HUES48 (cell line): ENCODE data around the gene TYR.
"Not testable (repeated sequence)": the region's sequence is repeated elsewhere in the genome, so short reads cannot be mapped to it uniquely, and the experiment has no call there.

Experiments
- H3K27ac ChIP-seq: one replicate; pipeline ENCODE4 v1.7.0; 2013; ENCODE audit warnings: low read depth, low read length, inconsistent platforms
- H3K27me3 ChIP-seq: 2 replicates; pipeline ENCODE4 v1.6.1; 2013; ENCODE audit warnings: mild to moderate bottlenecking, low read length; ENCODE audit not compliant: control insufficient read depth, insufficient read depth
- H3K36me3 ChIP-seq: 2 replicates; pipeline ENCODE4 v1.6.1; 2013; ENCODE audit warnings: low read length; ENCODE audit not compliant: control insufficient read depth, insufficient read depth
- H3K4me1 ChIP-seq: 2 replicates; pipeline ENCODE4 v1.6.1; 2013; ENCODE audit warnings: mild to moderate bottlenecking, low read length; ENCODE audit not compliant: control insufficient read depth, insufficient read depth
- H3K4me3 ChIP-seq: 2 replicates; pipeline ENCODE4 v1.5.1; 2013; ENCODE audit warnings: mild to moderate bottlenecking, low read depth, low read length
- H3K9ac ChIP-seq: 2 replicates; pipeline ENCODE4 v1.6.1; 2013; ENCODE audit warnings: mild to moderate bottlenecking, low read depth, low read length, moderate library complexity
- H3K9me3 ChIP-seq: 2 replicates; pipeline ENCODE4 v1.6.1; 2013; ENCODE audit warnings: low read length; ENCODE audit not compliant: control insufficient read depth, insufficient read depth

TYR gene

DNA sequence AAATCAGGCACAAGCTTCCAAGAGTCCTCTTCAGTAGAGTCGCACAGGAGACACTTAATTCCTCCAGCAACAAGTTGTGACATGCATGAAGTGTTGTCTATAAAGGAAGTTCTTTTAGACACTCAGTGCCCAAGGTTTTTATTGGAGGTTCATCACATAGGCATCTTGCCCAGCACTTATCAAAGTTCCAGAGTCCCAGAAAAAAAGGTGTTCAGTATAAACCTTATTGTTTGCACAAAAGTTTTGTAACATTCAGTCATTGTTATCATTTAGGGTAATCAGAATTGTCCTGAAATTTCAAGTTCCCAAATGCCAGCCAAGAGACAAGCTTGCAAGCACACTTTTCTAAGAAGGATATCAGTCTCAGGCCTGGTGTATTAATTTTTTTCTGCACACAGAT is 130.6 kb downstream of the TYR start:
- not testable (repeated sequence) for H3K4me3 ChIP-seq, H3K27me3 ChIP-seq, H3K9me3 ChIP-seq, H3K9ac ChIP-seq, H3K27ac ChIP-seq, H3K36me3 ChIP-seq, H3K4me1 ChIP-seq

DNA sequence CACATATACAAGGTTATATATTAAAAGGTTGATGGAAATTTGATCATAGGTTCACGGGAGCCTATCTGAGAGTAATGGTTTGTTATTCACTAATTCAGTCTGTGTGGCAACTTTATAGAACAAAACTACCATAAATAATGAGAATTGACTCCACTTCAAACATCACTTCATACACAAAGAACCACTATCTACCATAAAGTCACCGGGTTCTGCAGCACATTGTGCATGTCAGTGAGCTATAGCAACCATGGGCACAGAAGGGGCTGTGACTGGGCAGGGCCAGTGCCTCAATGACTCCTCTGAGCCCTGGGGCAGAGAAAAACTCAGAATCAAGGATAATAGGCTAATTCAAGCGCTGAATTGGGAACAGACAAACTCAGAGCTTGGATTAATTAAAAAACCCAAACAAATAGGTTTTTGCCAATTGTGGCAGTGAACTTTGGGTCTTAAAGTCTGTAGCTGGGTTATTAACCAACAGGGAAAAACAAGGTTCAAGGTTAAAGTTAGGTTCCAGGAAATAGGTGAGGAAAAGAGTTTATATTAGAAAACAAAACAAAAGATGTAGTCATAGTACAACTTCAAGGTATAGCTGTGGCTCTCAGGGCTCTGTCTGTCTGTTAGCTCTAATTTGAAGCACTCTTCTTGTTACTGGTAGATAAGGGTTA is 131.8 kb downstream of the TYR start:
- not testable (repeated sequence) for H3K9me3 ChIP-seq, H3K27me3 ChIP-seq, H3K36me3 ChIP-seq, H3K4me1 ChIP-seq, H3K4me3 ChIP-seq, H3K9ac ChIP-seq, H3K27ac ChIP-seq

DNA sequence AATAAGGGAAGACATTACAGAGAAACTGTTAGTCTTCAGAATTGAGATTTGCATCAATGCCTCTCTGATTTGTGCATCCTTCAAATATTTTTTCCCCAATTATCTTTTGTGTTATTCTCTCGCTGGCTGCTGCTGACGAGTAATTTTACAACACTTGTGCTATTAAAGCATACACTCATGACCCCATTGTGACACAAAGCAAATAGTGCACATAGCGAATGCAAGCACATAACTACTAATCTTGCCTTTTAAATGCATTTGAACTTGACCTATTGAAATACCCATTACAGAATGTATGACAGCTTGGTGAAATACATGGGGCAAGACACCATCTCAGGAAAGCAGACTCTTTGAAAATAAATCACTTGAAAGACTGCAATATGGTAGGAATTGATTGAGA is 132.9 kb downstream of the TYR start:
- not testable (repeated sequence) for H3K9me3 ChIP-seq, H3K4me1 ChIP-seq, H3K4me3 ChIP-seq, H3K9ac ChIP-seq, H3K27ac ChIP-seq, H3K36me3 ChIP-seq, H3K27me3 ChIP-seq

DNA sequence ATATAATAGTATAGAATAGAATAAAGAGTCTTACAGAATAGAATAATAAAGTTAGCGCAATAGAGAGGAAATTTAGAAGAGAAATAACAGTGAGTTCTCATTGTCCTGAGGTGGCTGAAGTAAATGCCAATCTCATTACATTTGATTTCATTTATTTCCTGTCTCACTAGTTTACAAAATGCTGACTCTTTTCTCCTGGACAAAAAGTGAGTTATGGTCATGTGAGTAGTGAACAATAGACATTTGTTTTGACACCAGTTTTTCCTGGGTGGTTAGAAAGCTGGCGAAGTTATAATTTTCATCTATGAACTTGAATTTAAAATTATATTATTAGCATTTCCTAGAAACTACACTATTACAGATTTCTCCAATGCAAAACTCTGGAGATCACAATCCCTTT is 143.7 kb downstream of the TYR start:
- Histone ChIP-seq H3K4me3 (no peak overlapping the region), H3K9ac (no peak overlapping the region), H3K36me3 (no peaks in the 10 kb centered on the region), H3K9me3 (no peaks in the 10 kb centered on the region; the same call in 1 of the 2 replicates), H3K27ac (no peak overlapping the region), H3K27me3 (no peaks in the 10 kb centered on the region), H3K4me1 (no peaks in the 10 kb centered on the region)

DNA sequence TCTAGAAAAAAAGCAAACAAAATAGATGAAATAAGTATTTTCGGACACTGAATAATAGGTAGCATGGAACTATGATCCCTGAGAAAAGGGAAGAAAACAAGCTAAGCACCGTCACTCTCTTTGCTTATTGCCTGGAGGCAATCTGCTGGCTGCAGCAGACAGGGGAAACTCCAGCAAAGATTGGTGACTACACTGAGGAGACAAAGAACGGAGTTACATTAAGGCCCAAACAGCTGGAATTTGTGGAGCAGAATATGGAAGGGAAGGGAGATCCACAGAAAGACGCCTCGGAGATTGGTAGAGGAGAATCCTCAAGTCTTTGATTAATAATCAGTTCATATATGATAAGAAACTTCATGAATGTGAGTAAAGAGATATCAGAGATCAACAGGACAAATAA is 150.2 kb downstream of the TYR start:
- Histone ChIP-seq H3K27me3 (no peaks in the 10 kb centered on the region), H3K36me3 (no peaks in the 10 kb centered on the region), H3K9ac (no peak overlapping the region), H3K9me3 (no peaks in the 10 kb centered on the region), H3K4me3 (no peak overlapping the region), H3K4me1 (peaks cover 13% of the 10 kb centered on the region), H3K27ac (no peak overlapping the region)

DNA sequence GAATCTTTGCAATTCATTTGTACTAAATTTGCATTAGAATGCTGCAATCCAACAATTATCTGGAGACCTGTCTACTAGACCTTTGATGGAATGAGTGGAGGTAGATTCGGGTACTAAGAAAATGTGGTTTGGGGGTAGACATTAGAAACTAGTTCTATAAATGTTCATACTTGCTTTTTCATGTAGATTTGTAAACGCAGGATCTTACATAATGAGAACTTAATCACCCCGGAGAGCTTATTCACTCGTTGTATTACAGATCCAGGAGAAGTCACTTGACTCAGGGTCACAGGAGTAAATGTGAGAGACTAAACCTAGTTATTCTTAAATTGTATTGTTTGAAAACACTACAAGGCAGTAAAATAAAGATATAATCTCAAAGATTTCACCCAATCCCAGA is 154.3 kb downstream of the TYR start:
- Histone ChIP-seq H3K4me3 (peak overlapping the region; percentile 21; the same call in 1 of the 2 replicates), H3K4me1 (peaks cover 24% of the 10 kb centered on the region)
- H3K27me3 ChIP-seq, H3K36me3 ChIP-seq, H3K27ac ChIP-seq, H3K9ac ChIP-seq, H3K9me3 ChIP-seq: not testable (repeated sequence)

DNA sequence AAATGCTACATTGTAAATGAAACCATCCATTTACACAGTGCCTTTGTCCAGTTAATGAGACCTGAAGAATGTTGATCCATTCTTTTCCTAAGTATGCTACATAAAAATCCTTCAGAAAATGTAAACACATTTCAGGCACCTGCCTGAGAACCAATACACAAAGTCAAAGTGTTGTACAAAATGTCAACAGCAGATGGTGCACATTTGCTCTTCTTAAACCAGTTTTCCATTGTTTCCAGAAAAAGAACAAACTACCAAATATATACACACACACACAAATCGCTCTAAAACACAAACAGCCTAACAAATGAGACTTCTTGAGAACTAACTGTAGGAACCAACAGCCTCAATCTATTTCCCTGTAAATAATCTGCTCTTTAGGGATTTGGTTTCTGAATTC is 156.0 kb downstream of the TYR start:
- H3K9me3 ChIP-seq, H3K27ac ChIP-seq, H3K9ac ChIP-seq, H3K36me3 ChIP-seq, H3K27me3 ChIP-seq, H3K4me3 ChIP-seq: not testable (repeated sequence)
- peaks cover 19% of the 10 kb centered on the region for H3K4me1 ChIP-seq

DNA sequence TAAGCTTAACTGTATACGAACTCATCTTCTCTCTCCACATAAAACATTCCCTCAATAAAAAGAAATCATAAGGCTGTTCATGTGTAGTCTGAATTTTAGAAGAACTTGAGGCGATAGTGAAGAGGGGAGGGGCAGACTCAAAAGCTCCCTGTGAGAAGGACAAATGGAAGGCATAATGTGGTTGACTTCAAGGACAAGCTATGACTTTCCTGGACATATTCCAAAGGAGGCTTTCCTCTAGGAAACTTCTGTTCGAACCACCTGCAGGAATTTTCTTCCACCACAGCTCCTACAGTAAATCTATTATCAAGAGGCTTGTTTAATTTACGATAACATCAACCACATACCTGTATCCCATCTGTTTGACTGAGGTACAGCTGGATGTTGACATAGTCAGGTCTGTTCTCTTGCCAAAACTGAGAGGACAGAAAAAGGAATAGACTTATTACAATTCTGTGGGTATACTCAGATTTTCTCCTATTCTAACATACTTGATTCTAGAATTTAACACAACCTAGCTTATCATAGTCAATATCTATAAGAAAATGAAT is 159.5 kb downstream of the TYR start:
- H3K27ac ChIP-seq, H3K9me3 ChIP-seq, H3K4me3 ChIP-seq, H3K27me3 ChIP-seq, H3K36me3 ChIP-seq, H3K9ac ChIP-seq: not testable (repeated sequence)
- H3K4me1 ChIP-seq = peaks cover 14% of the 10 kb centered on the region; the same call in 1 of the 2 replicates

DNA sequence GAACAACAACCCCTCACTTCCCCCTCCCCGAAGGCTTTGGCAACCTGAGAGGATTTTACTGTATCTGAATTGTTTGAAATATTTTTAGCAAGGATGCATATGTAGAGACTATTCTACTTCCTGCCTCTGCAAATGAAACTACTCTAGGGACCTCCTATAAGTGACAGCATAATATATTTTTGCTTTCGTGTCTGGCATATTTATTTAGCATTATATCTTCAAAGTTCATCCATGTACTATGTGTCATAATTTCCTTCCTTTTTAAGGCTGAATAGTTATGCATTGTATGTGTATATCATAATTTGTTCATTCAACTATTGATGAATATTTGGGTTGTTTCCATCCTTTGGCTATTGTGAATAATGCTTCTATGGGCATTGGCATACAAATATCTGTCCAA is 160.4 kb downstream of the TYR start:
- H3K27me3 ChIP-seq, H3K9me3 ChIP-seq, H3K4me3 ChIP-seq, H3K36me3 ChIP-seq, H3K27ac ChIP-seq, H3K9ac ChIP-seq: not testable (repeated sequence)
- 0 out of 2 replicates have a peak, but pooled peaks cover 11% of the 10 kb centered on the region for H3K4me1 ChIP-seq

DNA sequence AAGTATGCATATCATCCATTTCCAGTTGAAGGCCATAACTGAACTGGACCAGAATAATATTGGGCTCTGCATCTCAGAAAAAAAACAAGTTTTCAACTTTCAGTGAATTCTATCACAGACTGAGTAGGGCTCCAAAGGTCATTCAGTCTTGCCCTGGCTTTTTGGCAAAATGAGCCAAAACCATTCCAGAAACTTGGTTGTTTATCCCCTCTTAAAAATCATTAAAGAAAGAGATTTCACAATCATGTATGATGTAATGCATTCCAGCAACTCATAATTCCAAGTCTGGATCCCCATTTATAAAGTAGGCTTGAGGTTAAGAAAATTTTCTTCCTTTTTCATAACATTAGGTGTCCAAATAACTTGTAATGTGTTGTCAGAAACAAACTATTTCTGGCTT is 162.8 kb downstream of the TYR start:
- not testable (repeated sequence) for H3K9ac ChIP-seq, H3K36me3 ChIP-seq, H3K9me3 ChIP-seq, H3K4me3 ChIP-seq, H3K27me3 ChIP-seq, H3K27ac ChIP-seq
- 0 out of 2 replicates have a peak, but pooled peaks cover 11% of the 10 kb centered on the region for H3K4me1 ChIP-seq

DNA sequence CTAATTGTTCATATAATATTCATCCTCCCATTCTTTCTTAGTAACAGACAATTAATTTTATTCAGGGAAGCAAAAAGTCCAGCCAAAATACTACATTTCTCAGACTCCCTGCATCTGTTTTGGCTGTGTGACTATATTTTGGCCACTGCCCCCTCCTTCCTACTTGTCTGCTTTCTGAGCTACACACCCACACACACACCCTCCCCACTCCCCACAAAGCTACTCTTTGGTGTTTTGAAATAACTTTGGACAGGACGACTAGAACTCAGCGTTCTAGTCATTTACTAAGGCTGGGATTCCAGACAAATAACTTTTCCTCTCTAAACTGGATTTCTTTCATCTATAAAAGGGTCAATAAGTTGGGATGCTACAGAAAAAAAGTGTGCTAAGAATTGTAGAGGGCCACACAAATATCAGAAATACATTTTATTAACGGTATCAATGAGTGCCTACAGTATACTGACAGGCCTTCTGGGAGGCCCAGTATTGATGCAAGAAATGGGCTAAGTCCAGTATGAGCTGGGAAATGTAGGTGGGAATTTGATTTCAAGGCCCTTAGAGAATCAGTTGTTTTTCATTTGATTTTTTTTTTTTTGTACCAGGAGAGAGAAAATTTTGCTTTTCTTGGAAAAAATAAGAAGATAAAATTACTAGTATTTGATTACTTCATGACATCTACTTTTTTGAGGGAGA is 165.4 kb downstream of the TYR start:
- not testable (repeated sequence) for H3K36me3 ChIP-seq, H3K4me1 ChIP-seq, H3K4me3 ChIP-seq, H3K27ac ChIP-seq, H3K9me3 ChIP-seq, H3K9ac ChIP-seq, H3K27me3 ChIP-seq
